ENCODE measurements around the gene PDE4B.
A peak's percentile ranks its signal among the peaks of the same experiment; 100 is the strongest.
"Not testable (repeated sequence)": the region's sequence is repeated elsewhere in the genome, so short reads cannot be mapped to it uniquely, and the experiment has no call there.

PDE4B gene

GRCh38 chr1:65955503-65955902 lies 162.8 kb downstream of the PDE4B start:
- no peak for DNase-seq

DNA sequence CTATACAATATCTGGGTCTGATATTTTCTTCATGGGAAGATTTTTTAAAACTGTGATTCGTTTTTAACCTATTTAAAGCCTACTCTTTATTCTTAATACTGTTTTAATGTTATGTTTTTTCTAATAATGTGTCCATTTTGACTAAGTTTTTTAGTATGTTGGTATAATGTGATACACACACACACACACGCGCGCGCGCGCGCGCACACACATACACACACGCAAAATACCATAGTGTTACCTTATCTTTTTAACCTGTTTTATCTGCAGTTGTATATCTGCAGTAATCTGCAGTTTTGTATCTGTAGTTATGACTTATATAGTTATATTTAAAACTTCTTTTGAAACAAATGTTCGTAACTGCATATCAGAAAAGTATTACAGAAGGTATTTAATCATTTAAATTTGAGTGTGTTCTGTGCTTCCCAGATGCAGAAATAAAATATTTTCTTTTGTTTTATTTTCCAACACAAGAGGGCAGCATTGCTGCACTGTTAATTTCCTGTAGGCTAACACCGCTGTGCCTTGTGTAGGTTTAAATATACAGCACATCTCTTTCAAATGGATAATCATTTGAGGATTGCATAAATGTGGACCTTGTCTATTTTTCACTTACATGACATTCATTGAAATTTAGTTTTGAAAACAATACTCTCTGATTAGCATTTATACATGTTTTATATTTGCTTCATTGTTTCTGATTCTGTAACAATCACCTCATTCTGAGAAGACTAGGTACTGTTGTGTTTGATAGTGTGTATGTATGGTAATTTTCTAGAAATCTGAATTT lies 166.1 kb downstream of the PDE4B start:
- peak; percentile 37 for DNase-seq

DNA sequence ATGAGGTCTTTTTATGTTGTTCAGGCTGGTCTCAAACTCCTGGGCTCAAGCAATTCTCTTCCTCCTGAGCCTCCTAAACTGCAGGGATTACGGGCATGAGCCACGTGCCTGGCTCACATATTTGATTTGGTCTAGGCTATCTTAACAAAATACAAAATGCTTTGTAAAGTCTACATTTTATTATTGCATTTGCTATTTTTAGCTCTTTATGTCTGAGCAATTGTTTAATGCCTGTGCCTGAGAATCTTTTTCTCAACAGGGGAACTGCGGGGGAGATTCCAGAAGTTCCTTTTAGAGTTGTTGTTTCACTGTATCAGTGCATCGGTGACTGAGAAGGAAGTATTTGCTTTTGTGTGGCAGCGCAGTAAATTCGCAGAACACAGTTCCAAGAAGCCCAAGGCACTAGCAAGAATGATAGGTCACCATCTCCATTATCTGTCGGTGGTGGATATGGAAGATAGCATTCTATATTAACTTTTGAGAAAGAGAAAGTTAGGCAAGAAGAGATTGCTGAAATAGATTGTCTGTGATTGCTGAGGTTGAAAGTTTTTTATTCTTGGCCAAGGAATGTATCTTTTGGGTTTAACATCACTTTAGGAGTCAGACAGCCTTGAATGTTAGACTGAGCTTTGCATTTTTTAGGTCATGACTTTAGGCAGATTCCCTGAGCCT lies 167.3 kb downstream of the PDE4B start:
- no peak for DNase-seq

GRCh38 chr1:65963156-65963888 lies 170.6 kb downstream of the PDE4B start:
- peak; percentile 10 for DNase-seq

GRCh38 chr1:65964123-65964522 lies 171.4 kb downstream of the PDE4B start:
- no peak for DNase-seq

DNA sequence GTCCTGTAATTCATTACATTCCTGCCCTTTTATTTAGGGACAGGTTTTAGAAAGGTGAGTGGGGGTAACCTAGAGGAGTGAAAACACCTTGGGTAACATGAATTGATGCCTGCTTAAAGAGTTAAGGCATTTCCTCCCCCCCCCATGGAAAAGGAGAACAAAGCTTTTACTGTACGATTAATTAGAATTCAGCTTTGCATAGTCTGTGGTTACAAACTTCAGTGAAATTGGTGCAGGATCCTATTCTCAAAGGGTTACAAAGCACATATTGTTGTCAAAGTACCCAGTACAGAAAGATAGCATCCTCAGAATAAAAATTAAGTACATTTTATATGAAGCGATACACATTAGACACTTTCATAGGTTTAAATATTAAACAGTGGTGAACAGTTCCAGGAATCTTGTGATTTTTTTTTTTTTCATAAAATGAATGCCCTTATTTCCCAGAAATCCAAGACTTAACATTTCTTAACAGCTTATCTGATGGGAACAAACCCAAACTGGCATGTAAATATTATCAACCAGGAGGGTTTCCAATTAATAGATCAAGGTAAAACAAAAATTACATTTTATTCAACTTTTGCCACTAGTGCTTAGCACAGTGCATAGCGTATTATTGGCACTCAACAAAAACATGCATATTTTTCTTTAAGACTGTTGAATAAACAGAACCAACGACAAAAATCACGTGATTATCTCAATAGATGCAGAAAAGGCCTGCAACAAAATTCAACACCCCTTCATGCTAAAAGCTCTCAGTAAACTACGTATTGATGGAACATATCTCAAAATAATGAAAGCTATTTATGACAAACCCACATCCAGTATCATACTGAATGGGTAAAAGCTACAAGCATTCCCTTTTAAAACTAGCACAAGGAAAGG lies 172.7 kb downstream of the PDE4B start:
- DNase-seq = no peak

- DNase-seq = not testable (repeated sequence)
These were observed 174.8 kb downstream of the PDE4B start for GRCh38 chr1:65967492-65967891.

- DNase-seq = no peak
These were observed 178.9 kb downstream of the PDE4B start for GRCh38 chr1:65971547-65971946.

GRCh38 chr1:65975708-65976107 lies 183.0 kb downstream of the PDE4B start:
- no peak for DNase-seq

- no peak for DNase-seq
These were observed 186.7 kb downstream of the PDE4B start for GRCh38 chr1:65979136-65980044.

DNA sequence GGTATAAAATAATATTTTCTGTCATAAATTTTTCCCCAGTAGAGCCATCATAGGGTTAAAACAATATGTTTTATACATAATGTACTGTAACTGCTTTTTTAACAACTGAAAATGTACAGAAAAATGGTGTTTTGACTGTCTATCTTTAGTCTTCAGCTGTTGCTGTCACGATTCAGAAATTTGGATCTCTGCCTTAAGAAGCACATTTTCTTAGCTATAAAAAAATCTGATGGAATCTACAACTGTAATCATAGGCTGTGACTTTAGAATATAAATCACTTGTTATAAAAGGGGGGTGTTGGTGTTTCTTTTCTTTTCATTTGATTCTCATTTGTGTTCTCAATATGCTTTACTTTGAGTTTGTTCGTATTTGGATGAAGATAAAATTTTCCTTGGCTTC lies 187.5 kb downstream of the PDE4B start:
- no peak for DNase-seq

DNA sequence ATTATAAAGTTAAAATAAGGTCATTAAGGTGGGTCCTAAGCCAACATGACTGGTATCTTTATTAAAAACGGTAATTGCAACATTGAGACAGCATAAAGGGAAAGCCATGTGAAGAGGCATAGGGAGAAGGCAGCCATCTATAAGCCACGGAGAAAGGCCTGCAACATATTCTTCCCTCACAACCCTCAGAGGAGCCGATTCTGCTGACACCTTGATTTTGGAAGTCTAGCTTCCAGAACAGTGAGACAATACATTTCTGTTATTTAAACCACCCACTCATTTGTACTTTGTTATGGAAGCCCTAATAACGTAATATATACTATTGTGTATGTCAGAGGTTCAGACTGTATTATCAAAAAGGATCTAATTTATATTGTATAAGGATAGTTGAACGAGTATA lies 190.8 kb downstream of the PDE4B start:
- DNase-seq = no peak

DNA sequence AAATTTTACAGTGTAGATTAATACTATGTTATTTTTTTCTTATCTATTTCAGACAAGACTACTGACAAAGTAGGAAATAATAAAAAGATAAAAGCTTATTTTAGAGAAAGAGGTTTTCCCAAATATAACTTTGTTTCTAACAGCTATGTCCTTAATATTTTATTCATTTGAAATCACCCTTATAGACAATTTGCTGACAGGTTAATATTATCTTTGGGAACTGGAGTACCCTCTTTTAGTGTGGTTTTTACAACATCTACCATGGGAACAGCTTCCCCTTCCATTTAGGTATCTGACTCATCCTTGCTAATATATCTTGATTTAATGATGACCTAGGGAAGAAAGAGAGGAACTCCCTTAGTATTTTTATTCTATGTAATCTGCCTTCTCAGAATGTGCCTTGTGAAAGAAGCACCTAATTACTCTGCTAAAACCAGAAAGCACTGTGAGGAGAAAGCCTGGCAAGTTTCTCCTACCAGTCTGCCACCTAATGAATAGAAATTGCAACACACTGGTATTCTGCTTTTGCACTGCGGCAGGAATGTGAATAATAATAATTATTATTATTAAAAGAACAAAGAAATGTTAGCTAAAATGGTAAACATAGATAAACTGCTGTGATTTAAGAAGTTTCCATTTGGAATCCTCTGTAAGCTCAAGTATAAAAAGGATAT lies 192.8 kb downstream of the PDE4B start:
- DNase-seq = no peak

- DNase-seq = no peak
These were observed 193.5 kb downstream of the PDE4B start for GRCh38 chr1:65986146-65986545.

- DNase-seq = no peak
These were observed 197.5 kb downstream of the PDE4B start for GRCh38 chr1:65990161-65990560.

DNA sequence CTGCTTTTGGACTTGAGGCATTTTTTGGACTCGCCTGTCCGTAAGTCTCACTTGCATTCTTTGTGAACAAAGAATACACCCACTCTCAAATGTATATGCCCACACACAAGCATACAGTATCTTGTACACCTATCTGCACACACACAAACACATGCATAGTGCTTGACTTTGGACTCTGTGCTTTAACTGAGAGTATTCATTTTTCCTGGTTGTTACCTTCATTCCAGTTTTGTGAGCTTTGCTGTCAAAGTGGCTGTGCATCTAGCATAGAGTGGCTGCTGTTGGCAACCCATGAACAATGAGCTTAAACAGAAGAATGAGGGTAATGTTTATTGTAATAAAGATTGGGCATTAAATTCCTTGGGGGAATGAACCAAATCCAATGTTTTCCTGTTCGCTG lies 199.0 kb downstream of the PDE4B start:
- DNase-seq = no peak

DNA sequence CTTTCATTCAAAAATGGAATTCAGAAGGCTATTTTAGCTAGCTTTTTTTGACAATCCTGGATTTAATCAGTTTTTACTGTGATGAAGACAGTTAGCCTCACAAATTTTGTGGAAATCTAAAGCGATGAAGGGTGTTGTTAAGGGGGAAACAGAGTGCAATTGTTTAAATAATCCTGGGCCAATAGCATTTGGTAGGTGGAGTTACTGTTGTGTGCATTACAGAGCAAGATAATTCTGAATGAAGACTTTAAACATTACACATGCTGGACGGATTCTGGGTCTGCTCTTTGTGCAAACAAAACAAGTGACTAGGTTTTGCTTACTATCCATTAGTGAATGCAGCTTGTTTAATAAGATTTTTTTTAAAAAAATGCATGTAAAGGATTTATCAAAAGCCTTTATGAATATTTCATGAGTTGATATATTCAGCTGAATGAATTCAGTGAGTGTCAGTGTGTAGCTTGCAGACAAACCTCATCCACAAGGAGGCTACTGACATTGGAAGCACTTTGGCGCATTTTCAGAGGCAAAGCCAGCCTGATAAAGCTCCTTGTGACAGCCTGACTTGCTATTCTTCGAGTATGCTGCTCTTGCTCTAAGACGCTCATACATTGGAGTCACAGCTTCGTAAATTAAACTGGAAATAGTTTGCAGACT lies 199.6 kb downstream of the PDE4B start:
- no peak for DNase-seq

DNA sequence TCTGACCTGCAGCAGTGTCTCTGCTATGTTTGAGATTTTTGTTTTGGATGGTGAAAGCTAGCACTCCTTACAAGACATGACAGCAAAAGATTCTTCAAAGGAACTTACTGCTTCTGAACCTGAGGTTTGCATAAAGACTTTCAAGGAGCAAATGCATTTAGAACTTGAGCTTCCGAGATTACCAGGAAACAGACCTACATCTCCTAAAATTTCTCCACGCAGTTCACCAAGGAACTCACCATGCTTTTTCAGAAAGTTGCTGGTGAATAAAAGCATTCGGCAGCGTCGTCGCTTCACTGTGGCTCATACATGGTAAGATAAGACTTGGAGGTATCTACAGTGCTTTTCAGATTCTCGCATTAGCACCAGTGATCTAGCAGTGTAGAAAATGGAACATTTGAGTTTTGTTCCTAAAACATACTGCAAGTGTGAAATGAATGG lies 200.2 kb downstream of the PDE4B start:
- DNase-seq = no peak

GRCh38 chr1:65994223-65994622 lies 201.5 kb downstream of the PDE4B start:
- DNase-seq = no peak

DNA sequence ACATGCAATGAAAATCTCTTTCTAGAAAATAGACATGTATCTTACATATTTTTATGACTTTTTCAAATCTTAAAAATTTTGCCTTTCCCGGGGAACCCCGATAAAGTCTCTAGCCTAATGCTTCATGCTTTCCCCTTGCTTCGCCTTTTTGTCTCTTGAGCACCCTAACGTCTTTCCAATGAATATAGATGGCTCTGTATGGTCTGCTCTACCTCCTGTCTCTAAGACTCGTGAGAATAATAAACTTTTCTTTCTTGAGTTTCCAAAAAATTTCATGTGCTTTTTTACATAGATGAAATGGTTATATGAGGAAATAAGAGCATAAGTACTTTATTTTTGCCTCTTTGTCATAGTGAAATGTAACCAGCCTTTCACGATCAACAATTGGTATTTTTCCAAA lies 202.6 kb downstream of the PDE4B start:
- no peak for DNase-seq

Measured in right kidney (tissue), 1 donor.